Sigmoid colon (tissue), 4 donors: ENCODE measurements around the gene TSPAN9.

Experiments used
- EP300 ChIP-seq, 4 donors: sonication (generic); formaldehyde crosslinking; IDR thresholded peaks; one replicate each; pipeline ENCODE4 v1.6.1; 2017; ENCODE audit warnings: antibody characterized with exemption in 4 of 4
- POLR2A ChIP-seq, 2 donors: fragments of 450-650 bp; IDR thresholded peaks; one replicate each; pipeline ENCODE4 v1.6.1; 2016; ENCODE audit warnings: antibody characterized with exemption in 2 of 2, mild to moderate bottlenecking in 2 of 2, moderate library complexity in 2 of 2
- POLR2AphosphoS5 ChIP-seq, 4 donors: sonication (generic); formaldehyde crosslinking; IDR thresholded peaks; one replicate each; pipeline ENCODE4 v1.6.1; 2017; ENCODE audit warnings: antibody characterized with exemption in 4 of 4
- TF ChIP-seq, protein P1 (sequence below), 4 experiments: fragments of 450-650 bp in 3 of 4; fragments of 200-600 bp in 1 of 4; IDR thresholded peaks; one replicate each; pipeline ENCODE4 v1.5.1; 2016 to 2019; ENCODE audit warnings: antibody characterized with exemption in 4 of 4, mild to moderate bottlenecking in 3 of 4, moderate library complexity in 2 of 4

DNA sequence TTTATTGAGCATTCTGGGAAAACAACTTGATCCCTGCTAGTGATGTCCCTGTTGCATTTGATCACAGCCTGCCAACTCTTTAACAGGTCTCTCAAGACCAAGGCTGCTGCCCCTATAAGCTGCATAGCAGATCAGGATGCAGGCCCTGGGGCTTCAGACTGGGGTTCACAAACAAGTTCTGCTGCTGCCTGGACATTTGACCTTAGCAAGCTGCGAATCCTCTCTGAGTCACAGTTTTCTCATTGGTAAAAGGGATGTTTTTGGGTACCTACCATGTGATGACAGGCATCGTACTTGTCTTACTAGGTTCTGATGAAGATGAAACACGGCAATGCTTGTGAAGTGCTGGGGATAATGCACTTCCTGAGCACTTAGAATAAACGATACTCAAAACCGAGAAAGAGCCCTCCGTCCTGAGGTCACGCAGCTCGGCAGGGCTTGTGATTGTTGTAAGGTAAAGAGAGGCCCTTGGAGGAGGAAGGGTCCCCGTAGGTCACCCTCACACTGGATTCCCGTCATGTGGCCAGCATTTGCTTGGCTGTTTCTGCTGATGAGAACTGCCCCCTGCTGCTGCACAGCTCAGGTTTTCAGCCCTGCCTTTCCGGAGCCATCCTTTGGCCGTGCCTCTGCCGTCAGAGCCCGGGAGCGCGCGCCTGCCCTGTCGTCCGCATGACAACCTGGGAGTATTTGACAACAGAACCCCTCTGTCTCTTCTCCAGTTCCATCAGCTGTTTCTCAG lies 39.1 kb downstream of the TSPAN9 start:
- TF ChIP-seq, protein P1, sequence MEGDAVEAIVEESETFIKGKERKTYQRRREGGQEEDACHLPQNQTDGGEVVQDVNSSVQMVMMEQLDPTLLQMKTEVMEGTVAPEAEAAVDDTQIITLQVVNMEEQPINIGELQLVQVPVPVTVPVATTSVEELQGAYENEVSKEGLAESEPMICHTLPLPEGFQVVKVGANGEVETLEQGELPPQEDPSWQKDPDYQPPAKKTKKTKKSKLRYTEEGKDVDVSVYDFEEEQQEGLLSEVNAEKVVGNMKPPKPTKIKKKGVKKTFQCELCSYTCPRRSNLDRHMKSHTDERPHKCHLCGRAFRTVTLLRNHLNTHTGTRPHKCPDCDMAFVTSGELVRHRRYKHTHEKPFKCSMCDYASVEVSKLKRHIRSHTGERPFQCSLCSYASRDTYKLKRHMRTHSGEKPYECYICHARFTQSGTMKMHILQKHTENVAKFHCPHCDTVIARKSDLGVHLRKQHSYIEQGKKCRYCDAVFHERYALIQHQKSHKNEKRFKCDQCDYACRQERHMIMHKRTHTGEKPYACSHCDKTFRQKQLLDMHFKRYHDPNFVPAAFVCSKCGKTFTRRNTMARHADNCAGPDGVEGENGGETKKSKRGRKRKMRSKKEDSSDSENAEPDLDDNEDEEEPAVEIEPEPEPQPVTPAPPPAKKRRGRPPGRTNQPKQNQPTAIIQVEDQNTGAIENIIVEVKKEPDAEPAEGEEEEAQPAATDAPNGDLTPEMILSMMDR (IDR thresholded peaks at IDR 0.05): no peak
- no peak for TF ChIP-seq POLR2A (IDR thresholded peaks at IDR 0.05)
- no peak for TF ChIP-seq POLR2AphosphoS5 (IDR thresholded peaks at IDR 0.05)
- no peak for TF ChIP-seq EP300 (IDR thresholded peaks at IDR 0.05)
